ENCODE data around the gene FRAT1.

- no peak for TF ChIP-seq CTCF (IDR thresholded peaks at IDR 0.05)
- no peak for TF ChIP-seq POLR2AphosphoS5 (IDR thresholded peaks at IDR 0.05; ENCODE audit: low read depth, low read length)
Measured at GRCh38 chr10:97367126-97367649, 48.1 kb downstream of the FRAT1 start.

Data from Panc1 (cell line).